NCI-H69 (cell line): ENCODE measurements around the gene ROR1.

Experiments
- DNase-seq: peaks from one replicate; lab custom pipeline; 2025; lab: John Stamatoyannopoulos, UW

The ROR1 gene

DNA sequence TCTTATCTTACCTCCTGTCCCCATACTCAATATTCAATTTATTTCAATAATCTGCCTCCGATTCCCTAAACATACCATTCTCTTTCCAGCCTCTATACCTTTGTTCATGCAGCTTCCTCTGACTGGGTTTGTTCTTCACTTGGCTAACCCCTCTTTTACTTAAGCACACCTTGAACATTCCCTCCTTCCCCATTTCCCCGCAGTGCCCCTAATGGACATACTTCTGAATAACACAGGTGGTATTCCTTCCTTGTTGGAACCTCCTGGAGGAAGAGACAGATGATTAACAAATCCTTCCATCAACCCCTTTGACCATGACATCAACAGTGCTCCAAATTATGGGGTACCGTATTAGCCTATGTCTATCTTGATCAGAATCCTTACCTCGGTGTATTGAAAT, 239.6 kb downstream of the ROR1 start:
- no peak for DNase-seq

DNA sequence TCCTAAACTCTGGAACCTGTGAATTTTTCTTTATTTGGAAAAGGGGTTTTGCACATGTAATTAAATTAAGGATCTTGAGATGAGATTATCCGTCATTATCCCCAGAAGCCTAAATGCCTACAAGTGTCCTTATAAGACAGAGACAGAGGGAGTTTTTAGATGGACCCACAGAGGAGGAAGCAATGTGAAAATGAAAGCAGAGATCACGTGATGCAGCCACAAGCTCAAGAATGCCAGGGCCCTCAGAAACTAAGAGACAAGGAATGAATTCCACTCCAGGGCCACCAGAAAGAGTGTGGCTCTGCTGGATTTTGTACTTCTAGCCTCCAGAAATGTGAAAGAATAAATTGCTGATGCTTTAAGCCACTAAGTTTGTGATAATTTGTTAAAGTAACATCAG, 246.0 kb downstream of the ROR1 start:
- no peak for DNase-seq

DNA sequence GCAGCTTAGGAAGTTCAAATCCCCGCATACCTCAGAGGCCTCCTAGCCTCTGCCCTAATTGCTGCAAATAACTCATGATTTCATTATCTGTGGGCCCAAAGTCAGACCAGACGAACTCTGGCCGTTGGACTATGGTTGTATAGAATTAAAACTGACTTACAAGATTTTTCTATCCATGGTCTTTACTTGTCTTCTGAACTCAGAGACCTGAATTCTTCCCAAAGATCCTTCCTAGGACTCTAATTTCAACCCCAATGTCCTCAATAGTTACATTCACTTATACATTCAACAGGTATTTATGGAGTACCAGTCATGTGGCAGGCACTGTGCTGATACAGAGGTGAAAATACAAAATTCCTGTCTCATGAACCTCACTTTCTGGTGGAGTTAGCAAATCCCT, 247.2 kb downstream of the ROR1 start:
- no peak for DNase-seq

DNA sequence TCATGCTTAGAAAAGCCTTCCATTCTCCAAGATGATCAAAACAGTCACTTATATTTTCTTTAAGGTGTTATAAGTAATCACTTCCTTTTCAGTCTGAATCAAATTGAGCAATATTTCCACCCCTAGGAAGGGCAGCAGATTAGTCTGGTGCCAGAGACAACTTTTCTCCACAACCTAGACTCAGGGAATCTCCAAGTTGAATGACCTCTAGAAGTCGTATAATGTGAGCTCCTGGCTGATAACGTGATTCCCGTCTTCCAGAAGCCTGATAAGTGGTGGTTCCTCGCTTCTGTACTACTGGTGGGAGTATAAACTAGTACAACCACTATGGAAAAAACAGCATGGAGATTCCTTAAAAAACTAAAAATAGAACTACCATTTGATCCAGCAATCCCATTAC, 251.2 kb downstream of the ROR1 start:
- DNase-seq = no peak

DNA sequence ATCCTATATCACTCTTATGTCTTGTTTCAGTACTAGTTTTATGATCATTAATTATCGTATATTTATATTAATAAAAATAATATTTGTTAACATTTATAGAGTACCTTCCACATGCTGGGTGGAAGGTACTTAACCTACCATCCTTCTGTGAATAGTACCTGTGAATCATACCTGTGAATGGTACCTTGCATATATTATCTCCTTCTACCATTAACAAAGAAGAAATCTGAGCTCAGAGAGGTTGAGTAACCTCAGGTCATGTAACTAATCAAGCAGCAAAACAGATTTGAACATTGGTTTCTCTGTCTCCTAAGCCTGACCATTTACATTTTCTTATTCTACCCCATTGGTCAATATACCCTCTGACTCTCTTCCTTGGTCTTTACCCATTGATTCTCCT, 255.2 kb downstream of the ROR1 start:
- no peak for DNase-seq

DNA sequence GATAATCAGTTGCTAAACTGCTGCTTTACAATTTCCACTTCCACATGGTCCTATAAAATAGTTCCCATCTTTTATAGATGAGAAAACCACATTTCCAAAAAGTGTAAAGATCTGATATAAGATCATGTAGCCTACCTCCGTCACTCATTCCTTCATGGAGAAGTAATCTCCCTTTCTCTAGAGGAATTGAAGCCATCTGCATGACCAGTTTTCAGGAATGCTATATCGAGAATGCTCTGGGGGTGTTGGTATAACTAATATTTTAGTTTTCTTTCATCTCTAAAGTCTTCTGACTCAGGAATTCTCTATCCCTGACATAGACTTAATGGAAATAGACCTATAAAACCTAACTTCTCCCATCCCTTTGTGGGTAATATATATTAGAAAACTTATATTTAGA, 256.6 kb downstream of the ROR1 start:
- no peak for DNase-seq

DNA sequence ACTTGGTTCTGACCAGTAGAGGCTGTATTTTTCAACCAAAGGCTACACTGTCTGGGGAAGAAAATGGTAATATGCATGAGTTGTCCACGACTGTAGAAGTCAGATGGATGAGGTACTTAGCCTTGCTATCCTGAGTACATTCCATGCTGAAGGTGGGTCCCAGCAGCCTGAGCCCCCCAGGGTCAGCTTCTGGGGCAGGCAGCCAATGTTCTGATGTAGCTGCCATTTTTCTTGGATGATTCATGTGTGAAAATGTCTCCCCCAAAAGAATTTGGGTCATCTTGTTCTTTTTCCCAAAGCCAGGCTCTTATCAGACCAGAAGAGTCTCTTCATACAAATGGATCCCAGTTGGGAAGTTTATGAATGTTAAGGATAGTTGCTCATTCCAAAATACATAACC, 257.4 kb downstream of the ROR1 start:
- DNase-seq = no peak

DNA sequence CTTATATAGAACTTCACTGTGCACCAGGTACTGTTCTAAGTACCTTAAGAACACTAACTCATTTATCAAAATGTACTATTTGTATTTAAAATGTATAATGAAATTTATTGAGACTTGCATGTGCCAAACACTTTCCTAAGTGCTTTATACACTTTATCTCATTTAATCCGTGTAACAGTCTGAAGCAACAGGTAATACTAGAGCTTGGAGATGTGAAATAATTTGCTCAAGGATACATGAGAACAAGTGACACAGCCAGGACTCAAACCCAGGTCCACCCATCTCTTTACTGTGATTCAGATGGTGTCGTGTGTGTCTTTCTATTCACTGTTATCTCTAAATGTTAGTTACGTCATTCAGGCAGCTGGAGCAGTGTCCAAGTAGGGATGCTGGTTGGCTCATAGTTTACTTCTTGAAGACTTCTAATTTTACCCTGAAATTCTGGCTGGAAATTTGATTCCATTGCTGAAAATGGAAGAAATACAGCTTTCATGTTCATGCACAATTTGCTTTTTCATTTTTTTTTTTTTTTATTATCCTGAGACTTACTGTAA, 259.9 kb downstream of the ROR1 start:
- no peak for DNase-seq

DNA sequence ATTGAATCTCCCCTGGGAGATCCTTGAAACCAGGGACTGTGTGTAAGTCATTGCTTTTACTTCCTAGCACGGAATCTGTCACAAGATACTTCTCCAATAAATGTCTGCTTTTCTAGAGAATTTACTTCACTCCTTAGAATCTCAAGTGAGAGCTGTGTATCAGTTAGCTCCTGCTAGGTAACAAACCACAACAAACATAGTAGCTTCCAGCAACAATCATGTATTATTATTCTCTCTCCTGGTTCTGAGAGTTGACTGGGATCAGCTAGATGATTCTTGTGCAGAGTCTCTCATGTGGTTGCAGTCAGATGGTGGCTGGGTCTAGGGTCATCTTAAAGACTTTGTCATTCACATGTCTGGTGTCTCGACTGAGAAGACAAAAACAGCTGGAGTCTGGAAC, 262.7 kb downstream of the ROR1 start:
- DNase-seq = no peak

DNA sequence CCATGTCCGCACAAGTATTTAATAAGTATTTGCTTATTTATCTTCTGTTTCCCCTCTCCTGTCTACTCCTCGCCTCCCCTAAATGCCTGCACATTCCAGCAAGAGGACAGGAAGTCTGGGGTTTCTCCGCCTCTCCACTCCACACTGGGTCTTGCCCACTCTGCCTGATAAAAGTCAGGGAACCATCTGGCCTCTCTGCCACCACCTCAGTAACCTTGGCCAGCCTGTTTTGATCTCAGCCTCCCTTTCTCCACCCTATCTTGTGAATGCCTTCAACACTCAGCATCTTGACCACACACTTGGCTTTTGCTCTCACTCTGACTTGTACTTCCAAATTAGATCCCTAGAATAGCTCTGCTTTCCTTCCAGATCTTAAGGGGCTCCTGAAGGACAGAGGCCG, 264.3 kb downstream of the ROR1 start:
- DNase-seq = no peak

DNA sequence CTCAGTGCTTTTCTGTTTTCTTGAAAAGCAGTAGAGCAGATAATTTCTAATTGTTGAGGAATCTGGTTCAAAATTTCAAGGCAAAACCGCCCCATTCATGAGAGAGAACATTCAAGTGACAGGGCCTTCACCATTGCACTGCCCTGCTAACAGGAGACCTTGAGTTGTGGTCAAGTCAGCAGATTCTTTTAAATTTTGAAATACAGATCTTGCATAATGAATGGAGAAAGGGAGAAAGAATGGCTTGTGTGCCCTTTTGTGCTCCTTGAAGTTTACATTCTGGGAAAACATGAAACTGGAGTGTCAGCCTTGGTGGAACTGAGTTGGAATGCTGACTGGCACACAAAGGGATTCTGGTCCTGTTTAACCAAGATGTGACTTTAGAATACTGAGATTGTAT, 265.1 kb downstream of the ROR1 start:
- no peak for DNase-seq

DNA sequence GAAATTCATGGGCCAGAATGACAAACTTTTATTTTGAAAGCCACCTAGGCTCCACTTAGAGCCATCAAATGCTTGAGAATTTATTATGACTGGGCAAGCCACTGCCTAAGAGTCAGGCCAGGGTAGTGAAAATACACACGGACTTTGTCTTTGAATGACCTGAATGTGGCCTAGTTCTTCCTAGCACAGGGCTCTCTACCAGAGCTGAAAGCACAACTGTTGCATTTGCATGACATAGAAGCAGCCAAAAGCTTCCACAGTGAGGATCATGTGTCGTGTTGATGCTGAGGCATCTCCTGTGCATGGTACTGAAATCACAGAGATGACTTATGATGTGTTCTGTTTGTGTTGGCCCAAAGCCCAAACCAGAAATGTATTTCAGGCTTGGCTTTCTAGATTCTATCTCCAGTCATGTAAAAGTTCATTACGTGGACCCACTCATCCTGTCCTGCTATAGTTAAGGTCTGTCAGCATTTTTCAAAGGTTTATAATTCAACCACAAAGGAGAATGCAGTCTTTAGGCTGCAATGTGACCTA, 265.6 kb downstream of the ROR1 start:
- DNase-seq = peak; percentile 72

DNA sequence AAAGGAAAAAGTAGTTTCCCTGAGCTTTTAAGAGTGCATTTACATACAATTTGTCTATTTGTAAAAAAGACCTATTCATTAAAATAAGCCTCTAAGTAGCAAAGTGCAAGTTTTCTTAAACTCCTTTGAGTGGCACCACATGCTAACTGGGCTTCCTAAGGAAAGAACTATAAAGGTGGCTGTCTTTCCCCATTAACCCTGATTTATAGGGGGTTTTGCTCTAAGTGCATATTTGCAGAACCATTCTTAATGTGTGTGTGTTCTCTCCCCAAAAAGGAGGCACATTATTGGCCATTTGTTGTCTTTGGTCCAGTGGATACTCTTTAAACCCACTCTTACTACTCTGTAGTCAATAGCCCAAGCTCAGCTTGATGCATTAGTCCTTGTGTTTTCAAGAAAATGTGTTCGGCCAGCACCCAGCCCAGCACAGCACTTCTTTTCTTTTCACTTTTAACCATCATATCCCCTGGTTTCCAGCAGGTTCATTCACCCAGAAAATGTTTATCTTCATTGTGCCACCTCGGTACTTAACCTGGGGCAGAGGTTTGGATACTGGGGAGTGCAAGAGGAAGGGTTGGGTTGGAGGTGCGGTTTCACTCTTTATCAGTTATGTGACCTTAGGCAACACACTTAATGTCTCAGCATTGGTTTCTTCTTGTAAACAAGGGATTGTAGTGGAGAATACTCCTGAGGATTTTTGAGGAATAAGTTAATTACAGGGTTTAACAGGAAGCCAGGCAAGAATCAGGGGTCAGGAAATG, 267.7 kb downstream of the ROR1 start:
- DNase-seq = peak; percentile 76

DNA sequence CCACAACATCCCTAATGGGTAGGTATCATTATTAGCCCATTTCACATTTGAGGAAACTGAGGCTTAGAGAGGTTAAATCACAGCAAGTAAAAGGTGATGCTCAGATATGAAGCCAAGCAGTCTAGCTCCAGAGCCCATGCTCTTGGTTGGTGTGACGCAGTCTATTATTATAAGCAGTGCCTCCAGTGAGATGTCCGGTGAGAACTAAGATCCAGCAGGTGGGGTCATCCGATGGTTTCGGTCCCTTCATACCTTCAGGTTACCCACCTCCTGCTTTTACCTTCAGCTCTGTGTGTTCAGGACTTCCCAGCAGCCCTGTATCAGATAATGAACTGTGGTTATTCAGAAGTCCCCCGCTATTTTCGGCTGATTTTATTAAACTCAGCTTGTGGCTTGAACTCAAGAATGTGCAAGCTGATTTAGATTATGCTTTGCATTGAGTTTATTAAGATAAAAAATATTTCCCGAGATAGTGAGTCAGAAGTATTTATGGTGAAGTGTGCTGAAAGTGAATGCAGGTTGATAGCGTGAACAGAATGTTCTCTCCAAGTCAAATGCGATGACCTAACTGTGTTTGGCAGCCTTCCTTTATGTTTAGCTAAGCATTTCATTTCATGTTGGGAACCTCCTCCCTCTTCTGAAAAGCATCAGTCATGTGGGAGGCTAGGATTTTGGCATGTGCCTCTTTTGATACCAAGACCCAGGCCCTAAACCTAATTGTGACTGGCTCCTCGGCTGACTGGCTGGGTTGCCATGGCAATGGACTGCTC, 268.7 kb downstream of the ROR1 start:
- DNase-seq = peak; percentile 27

DNA sequence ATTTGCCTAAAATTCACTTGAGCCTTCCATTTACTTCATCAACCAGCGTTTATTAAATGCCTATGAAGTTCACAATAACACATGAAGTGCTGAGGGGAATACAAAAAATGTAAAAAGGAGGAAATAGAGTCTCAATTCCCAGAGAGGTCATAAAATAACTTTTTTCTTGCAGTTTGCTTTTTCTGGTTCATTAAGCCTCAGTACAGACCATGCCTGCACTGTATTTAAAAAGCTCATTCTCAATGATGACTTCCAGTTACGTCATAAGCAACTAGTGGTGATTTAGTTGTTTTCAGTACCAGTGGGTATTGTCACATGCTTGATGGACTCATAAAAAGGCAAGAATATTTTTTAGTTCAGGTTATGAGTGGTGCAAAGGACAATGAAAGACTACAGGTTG, 269.5 kb downstream of the ROR1 start:
- DNase-seq = no peak

DNA sequence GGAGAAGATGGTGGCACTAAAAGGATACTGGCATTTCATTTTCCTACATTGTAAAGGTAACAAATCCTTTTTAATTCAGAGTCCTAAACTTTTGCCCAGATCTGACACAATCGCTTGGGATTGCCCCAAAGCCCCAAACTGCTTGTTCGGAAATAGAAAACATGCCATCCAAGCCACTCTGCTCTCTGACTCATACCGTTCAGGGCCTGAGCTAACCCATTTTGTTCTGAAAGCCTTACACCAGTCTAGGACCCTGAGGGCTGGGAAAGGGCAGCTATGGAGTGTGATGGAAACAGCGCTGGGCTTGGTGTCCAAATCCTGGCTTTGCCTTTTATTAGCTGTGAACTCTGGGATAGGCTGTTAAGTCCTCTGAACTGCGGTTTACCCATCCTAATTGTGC, 270.2 kb downstream of the ROR1 start:
- DNase-seq = peak; percentile 1

DNA sequence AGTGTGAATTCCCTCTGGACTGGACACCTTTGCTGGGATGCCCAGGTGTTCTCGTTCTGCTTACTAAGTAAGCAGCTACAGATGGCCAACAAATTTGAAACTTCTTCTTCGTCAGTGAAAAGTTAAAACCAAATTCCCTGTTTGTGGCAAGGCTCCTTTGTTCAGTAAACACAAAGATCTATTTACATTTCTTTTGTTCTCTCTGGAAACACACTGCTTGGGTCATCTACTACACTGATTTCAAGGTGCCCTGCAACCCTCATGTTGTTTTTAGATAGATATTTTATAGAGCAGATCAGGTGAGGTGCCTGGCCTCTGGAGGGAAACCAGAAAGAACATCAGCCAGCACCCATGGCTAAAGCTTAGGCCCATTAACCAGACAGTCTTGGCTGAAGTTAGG, 272.4 kb downstream of the ROR1 start:
- DNase-seq = peak; percentile 74

DNA sequence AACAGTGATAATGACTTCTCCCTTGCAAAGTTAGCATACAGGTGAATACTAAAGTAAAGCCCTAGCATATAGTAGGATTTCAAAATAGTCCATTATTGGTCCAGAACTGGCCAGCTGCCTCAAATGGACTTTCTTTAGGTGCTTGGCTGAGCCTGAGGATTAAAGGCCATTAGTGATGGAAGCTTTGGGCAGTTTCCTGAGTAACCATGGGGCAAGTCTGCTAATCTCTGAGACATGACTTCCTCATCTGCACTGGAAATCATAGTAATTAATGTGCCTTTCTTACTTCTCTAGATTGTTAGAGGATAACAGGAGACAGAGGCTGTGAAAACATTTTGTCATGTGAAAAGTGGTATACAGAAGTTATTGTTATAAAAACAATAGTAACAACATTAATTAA, 273.1 kb downstream of the ROR1 start:
- peak; percentile 10 for DNase-seq

DNA sequence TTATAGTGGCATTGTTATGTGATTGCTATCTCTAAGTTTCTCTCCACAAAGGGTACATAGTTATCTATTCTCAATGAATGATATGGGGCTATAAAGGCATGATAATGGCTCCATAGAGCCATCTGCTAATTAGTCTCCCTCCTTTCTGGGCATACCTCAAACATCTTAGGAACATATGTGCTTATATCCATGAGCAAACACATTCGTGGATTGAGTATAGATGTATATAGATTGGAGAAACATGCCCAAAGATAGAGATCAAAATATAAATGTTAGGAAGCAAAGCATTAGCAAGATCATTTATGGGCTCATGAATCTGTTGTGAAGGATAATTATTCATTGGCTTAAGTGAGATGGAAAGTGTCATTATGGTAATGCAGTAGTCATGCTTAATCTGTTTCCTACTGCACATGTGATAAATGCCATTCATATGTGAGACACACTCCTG, 273.8 kb downstream of the ROR1 start:
- DNase-seq = peak; percentile 47

DNA sequence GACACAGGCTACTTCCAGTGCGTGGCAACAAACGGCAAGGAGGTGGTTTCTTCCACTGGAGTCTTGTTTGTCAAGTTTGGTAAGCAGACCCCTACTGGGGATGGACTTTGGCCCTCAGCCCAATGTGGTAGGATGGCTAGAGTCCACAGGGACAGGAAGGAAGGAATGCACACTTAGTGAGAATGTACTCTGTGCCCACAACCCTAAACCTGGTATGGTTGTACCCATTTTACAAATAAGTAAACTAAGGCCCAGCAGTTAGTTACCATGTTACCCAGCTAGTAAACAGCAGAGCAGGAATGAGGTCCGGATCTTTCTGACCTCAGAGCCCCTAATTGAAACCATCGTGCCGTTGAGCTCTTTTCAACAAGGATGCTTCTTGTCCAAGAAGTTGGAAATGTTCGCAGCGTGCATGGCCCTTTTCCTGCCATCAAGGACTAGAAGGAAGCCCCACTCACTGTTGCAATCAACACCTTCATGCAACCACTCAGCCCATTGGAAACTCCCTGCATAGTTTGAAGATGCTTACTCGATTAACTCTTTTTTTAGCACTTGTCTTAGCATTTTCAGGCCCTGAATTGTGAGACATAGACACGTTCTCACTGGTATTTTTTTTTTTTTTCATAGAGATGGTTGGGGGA, 276.2 kb downstream of the ROR1 start:
- peak; percentile 5 for DNase-seq

DNA sequence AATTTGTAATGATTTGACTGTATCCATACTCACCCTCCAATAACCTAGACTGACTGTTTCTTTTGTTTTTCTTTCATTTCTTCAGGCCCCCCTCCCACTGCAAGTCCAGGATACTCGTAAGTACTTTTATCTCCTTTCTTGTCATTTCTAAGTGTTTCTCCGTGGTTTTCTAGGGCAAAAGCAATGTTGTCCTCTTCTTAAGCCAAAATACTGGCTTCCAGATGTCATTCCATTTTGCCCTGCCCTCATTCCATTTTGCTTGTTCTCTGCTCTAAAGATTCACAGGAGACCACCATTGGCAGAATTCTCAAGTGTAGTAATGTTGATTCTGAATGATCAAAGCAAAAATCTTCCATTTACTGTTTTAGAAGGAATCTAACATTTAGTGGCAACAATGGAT, 276.8 kb downstream of the ROR1 start:
- no peak for DNase-seq

DNA sequence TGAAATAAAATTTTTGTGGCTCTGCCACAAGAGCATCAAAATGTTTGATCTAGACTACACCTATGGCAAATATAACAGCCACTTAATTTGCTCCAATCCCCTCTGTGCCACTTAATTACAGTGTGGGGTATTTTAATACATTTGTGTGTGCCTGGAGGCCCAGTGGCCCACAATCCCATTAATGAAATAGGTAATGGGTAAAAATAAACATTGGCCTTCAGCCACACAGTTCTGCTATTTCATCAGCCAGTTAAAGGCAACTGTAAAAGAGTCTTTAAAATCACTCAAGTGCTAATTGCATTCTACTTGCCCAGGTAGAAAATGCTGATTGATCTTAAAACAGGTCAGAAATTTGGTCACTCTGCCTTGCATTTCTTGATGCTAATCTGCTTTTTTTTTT, 278.0 kb downstream of the ROR1 start:
- DNase-seq = peak; percentile 85

DNA sequence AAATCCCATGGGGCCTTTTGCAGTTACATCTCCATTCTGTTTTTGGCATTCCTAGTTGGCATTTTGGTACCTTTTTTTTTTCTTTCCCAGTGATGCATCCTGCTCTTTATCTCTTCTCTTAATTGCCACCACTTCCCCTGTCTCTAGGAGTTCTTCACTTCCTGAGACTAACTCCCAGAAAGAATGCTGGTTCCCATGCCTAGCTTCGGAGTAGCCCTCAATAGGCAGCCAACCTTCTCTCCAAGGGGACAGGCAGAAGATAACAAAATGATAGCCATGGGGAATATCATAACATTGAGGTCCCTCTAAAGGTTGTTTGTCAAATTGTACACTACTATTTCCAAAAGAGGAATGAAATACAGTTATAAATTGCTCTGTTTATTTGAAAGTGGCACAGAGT, 279.0 kb downstream of the ROR1 start:
- no peak for DNase-seq
